Measurements from ENCODE around the gene ALAD.

DNA sequence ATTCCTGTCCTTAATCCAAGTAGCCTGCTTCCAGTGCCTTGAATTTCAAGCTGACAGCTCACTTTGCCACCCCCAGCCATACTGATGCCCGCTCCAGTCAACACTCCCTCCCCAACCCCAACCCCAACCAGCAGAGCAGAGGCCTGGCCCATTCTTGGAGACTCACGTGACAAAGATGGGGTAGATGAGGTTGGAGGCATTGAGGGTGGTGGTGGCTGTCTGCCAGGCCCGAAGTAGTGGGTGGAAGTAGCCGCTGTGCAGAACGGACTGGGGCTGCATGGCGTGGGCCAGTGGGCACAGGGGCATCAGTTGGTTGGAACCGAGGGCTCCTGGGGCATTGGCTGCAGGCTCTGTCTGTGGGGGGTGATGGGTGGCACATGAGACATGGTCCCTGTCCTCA lies 7.8 kb downstream of the ALAD start:
- TF ChIP-seq, protein P1, sequence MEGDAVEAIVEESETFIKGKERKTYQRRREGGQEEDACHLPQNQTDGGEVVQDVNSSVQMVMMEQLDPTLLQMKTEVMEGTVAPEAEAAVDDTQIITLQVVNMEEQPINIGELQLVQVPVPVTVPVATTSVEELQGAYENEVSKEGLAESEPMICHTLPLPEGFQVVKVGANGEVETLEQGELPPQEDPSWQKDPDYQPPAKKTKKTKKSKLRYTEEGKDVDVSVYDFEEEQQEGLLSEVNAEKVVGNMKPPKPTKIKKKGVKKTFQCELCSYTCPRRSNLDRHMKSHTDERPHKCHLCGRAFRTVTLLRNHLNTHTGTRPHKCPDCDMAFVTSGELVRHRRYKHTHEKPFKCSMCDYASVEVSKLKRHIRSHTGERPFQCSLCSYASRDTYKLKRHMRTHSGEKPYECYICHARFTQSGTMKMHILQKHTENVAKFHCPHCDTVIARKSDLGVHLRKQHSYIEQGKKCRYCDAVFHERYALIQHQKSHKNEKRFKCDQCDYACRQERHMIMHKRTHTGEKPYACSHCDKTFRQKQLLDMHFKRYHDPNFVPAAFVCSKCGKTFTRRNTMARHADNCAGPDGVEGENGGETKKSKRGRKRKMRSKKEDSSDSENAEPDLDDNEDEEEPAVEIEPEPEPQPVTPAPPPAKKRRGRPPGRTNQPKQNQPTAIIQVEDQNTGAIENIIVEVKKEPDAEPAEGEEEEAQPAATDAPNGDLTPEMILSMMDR (IDR thresholded peaks at IDR 0.05): no peak
- TF ChIP-seq POLR2A (IDR thresholded peaks at IDR 0.05): no peak
